Endothelial cell of umbilical vein (primary cell): ENCODE measurements around the gene TENT4B. TPM values are rescaled to one million over a fixed set of nuclear protein-coding genes. Genes with fewer than 3 reads are reported as not detected.

ENCODE experiments used
- BruUV-seq: library from RNA; stranded (reverse); fragments of 400-500 nt; replicated peaks from 2 replicates; lab custom pipeline; 2021; lab: Mats Ljungman, UMichigan
- CTCF ChIA-PET: fragments of 300-600, 350-600 bp; sonication (Branson Sonifier 250); formaldehyde crosslinking; loops from one replicate; lab custom pipeline; 2021; ENCODE audit warnings: antibody characterized with exemption, inconsistent platforms; lab: Charles Lee
- POLR2A ChIA-PET: fragments of 300-600, 350-600 bp; sonication (Branson Sonifier 250); formaldehyde crosslinking; loops from one replicate; lab custom pipeline; 2021; ENCODE audit warnings: antibody characterized with exemption, inconsistent platforms; lab: Charles Lee
- DNase-seq: peaks from one replicate; pipeline ENCODE4 v3.0.0-alpha.2; 2011; ENCODE audit warnings: low read depth, low spot score
- FAIRE-seq: peaks from 2 replicates; lab custom pipeline; 2011; peaks lifted over from hg19 to GRCh38; lab: Jason Lieb, UNC
- H2AFZ ChIP-seq: 2 replicates; pipeline ENCODE4 v1.6.0; 2012; ENCODE audit warnings: low read depth, low read length, control low read depth, inconsistent platforms
- H3K27ac ChIP-seq: 2 replicates; pipeline ENCODE4 v1.5.1; 2011; ENCODE audit warnings: low read depth, mild to moderate bottlenecking, control low read depth, low read length, moderate library complexity; ENCODE audit not compliant: insufficient read depth
- H3K27me3 ChIP-seq, 2 experiments: 2 replicates each; pipeline versions ENCODE4 v1.6.0 to v1.6.1; 2011; ENCODE audit warnings: low read length in 2 of 2, mixed read lengths in 1 of 2; ENCODE audit not compliant: control insufficient read depth in 2 of 2, insufficient read depth in 2 of 2
- H3K36me3 ChIP-seq, 2 experiments: 2 replicates in 1 of 2; 3 replicates in 1 of 2; pipeline ENCODE4 v1.5.1; 2011; ENCODE audit warnings: low read length in 2 of 2, mild to moderate bottlenecking in 1 of 2, moderate library complexity in 1 of 2; ENCODE audit not compliant: control insufficient read depth in 2 of 2, insufficient read depth in 2 of 2; ENCODE audit errors: extremely low read depth in 1 of 2
- H3K4me1 ChIP-seq: 3 replicates; pipeline ENCODE4 v1.5.1; 2011; ENCODE audit warnings: mild to moderate bottlenecking, low read length; ENCODE audit not compliant: control insufficient read depth, insufficient read depth; ENCODE audit errors: extremely low read depth
- H3K4me2 ChIP-seq: 2 replicates; pipeline ENCODE4 v1.6.1; 2011; ENCODE audit warnings: low read length, control low read depth, mixed read lengths; ENCODE audit not compliant: insufficient read depth
- H3K4me3 ChIP-seq, 3 experiments: fragments of 200-600 bp in 1 of 3; sonication (generic), shearing (Covaris generic) in 1 of 3; replicated peaks in 1 of 3; 2 replicates each; pipeline ENCODE4 v1.5.1; 2011 to 2016; ENCODE audit warnings: control low read depth in 3 of 3, low read length in 3 of 3, mild to moderate bottlenecking in 2 of 3, inconsistent platforms in 1 of 3, low read depth in 1 of 3, moderate library complexity in 1 of 3; ENCODE audit not compliant: insufficient read depth in 1 of 3
- H3K79me2 ChIP-seq: 2 replicates; pipeline ENCODE4 v1.6.0; 2012; ENCODE audit warnings: low read length, inconsistent platforms; ENCODE audit not compliant: control insufficient read depth, insufficient read depth
- H3K9ac ChIP-seq: replicated peaks from 2 replicates; pipeline ENCODE3; 2011; ENCODE audit warnings: low read length, control low read depth; ENCODE audit not compliant: insufficient read depth; ENCODE audit errors: extremely low read depth
- H3K9me1 ChIP-seq: replicated peaks from 3 replicates; pipeline ENCODE4 v1.6.0; 2011; ENCODE audit warnings: mild to moderate bottlenecking, low read length; ENCODE audit not compliant: control insufficient read depth, insufficient read depth; ENCODE audit errors: extremely low read depth
- H3K9me3 ChIP-seq: replicated peaks from 2 replicates; pipeline ENCODE4 v1.5.1; 2012; ENCODE audit warnings: low read length, inconsistent platforms; ENCODE audit not compliant: control insufficient read depth, insufficient read depth
- H4K20me1 ChIP-seq: replicated peaks from 2 replicates; pipeline ENCODE3; 2011; ENCODE audit warnings: mild to moderate bottlenecking, low read length; ENCODE audit not compliant: control insufficient read depth, insufficient read depth; ENCODE audit errors: extremely low read depth
- CTCF ChIP-seq, 2 donors: IDR thresholded peaks; 1 replicate in 1 of 2; 2 replicates in 1 of 2; pipeline ENCODE4 v1.5.1; 2011; ENCODE audit warnings: low read length in 2 of 2, mild to moderate bottlenecking in 2 of 2, moderate library complexity in 2 of 2, control low read depth in 1 of 2, inconsistent platforms in 1 of 2, low read depth in 1 of 2; ENCODE audit not compliant: insufficient read depth in 1 of 2; ENCODE audit errors: extremely low read depth in 1 of 2
- EZH2 ChIP-seq: IDR thresholded peaks from 2 replicates; pipeline ENCODE4 v1.6.1; 2012; ENCODE audit warnings: borderline replicate concordance, low read depth, mild to moderate bottlenecking, moderate library complexity, low read length, inconsistent platforms; ENCODE audit not compliant: severe bottlenecking
- FOS ChIP-seq: IDR thresholded peaks from 2 replicates; pipeline ENCODE4 v1.6.1; 2011; ENCODE audit warnings: mild to moderate bottlenecking, low read length, moderate library complexity, borderline replicate concordance; ENCODE audit not compliant: insufficient read depth
- GATA2 ChIP-seq: IDR thresholded peaks from 2 replicates; pipeline ENCODE4 v1.7.0; 2011; ENCODE audit warnings: low read depth, mild to moderate bottlenecking, moderate library complexity, mixed read lengths, low read length; ENCODE audit not compliant: insufficient read length, insufficient read depth
- JUN ChIP-seq: IDR thresholded peaks from 2 replicates; pipeline ENCODE4 v1.6.1; 2011; ENCODE audit warnings: borderline replicate concordance, low read depth; ENCODE audit not compliant: insufficient read length, insufficient read depth
- MYC ChIP-seq: IDR thresholded peaks from one replicate; pipeline ENCODE4 v1.6.1; 2011; ENCODE audit warnings: mild to moderate bottlenecking, low read depth, low read length
- POLR2A ChIP-seq: IDR thresholded peaks from 2 replicates; pipeline ENCODE4 v1.6.1; 2012; ENCODE audit warnings: low read depth, mild to moderate bottlenecking, control low read depth, low read length
- POLR2AphosphoS5 ChIP-seq: IDR thresholded peaks from 2 replicates; pipeline ENCODE4 v1.6.1; 2012; ENCODE audit warnings: low read depth, mild to moderate bottlenecking, control low read depth, low read length, moderate library complexity; ENCODE audit not compliant: insufficient read depth
- dilution Hi-C: fragments of 300-500 bp; cut with MboI; formaldehyde crosslinking; loops from one replicate; pipeline ENCODE4 v1.15.0; 2019; ENCODE audit warnings: low sequenced_read_pairs; ENCODE audit not compliant: extremely low pct_ligation_motif_present
- intact Hi-C: fragments of 100-400 bp; cut with micrococcal nuclease; formaldehyde crosslinking; loops from one replicate; pipeline ENCODE4 v1.10.0; 2022
- polyA plus RNA-seq, 4 experiments: library from polyadenylated mRNA; depleted of rRNA in 3 of 4; stranded (reverse) in 3 of 4; unstranded in 1 of 4; fragments of >200 nt; gene quantifications; 2 replicates each; pipeline versions ENCODE4 v1.2.1 to v1.2.3, GENCODE V29; 2011 to 2012; ENCODE audit warnings: missing spikeins in 1 of 4
- total RNA-seq: library from RNA; stranded (reverse); gene quantifications from 2 replicates; pipeline ENCODE4 v1.2.3, GENCODE V29; 2021
- TF ChIP-seq, protein P1 (sequence below): IDR thresholded peaks from 2 replicates; pipeline ENCODE4 v1.6.1; 2011; ENCODE audit not compliant: insufficient read depth, insufficient read length

Gene TENT4B
- total and polyA plus RNA-seq, 2 donors (not counting 3 experiments of a cell fraction or from before 2014, with no cell fraction given), result 4.2 to 13.1 TPM

GRCh38 chr16:50203681-50204080 lies 50.6 kb downstream of the TENT4B start:
- H3K9me1 ChIP-seq, result no peaks in the 10 kb centered on the region
- no peaks in the 10 kb centered on the region for H3K9me3 ChIP-seq
- BruUV-seq, result no TSS peak
- CTCF ChIA-PET, result interaction anchor here (1.0 to 2.5 kb wide), 6 partner anchors 9 to 178 kb away, joined by 3 to 7 read pairs (median 4); partner anchors contain the start of gene CNEP1R1
- H3K79me2 ChIP-seq, result peaks cover 48% of the 10 kb centered on the region
- no peak overlapping the region for H3K4me3 ChIP-seq
- H3K4me1 ChIP-seq, result peaks cover 36% of the 10 kb centered on the region
- peak overlapping the region; percentile 88 for H3K4me2 ChIP-seq
- dilution Hi-C loops (no loop called here), intact Hi-C loops (loop anchor here (2.0 kb wide), 3 partner anchors 21 to 137 kb away; partner anchors contain the start of gene TENT4B)
- H3K27me3 ChIP-seq, result no peaks in the 10 kb centered on the region
- POLR2A ChIA-PET, result no interaction called here
- no peak overlapping the region for H2AFZ ChIP-seq
- TF ChIP-seq, protein P1, sequence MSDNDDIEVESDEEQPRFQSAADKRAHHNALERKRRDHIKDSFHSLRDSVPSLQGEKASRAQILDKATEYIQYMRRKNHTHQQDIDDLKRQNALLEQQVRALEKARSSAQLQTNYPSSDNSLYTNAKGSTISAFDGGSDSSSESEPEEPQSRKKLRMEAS, result no peak
- TF ChIP-seq POLR2A (no peak), EZH2 (no peak), CTCF (IDR thresholded peaks at IDR 0.05; ENCODE audit: extremely low read depth in 1 of 2, insufficient read depth in 1 of 2, low read depth in 1 of 2, low read length in 2 of 2) (no peak), GATA2 (no peak), MYC (no peak), FOS (no peak), POLR2AphosphoS5 (no peak), JUN (no peak)
- FAIRE-seq (no peak), DNase-seq (no peak)
- H3K27ac ChIP-seq, result peak overlapping the region; percentile 93
- no peaks in the 10 kb centered on the region for H3K36me3 ChIP-seq
- peak overlapping the region; percentile 78 for H3K9ac ChIP-seq
- H4K20me1 ChIP-seq, result no peaks in the 10 kb centered on the region
